Loucy (cell line): ENCODE results near the gene LTBP1.

Experiments used
- H2AFZ ChIP-seq: fragments of 200-600 bp; sonication (generic); 2 replicates; pipeline ENCODE4 v1.6.0; 2016; ENCODE audit warnings: antibody characterized with exemption, mild to moderate bottlenecking, low read length, moderate library complexity
- H3F3A ChIP-seq: fragments of 200-600 bp; 2 replicates; pipeline ENCODE4 v1.6.0; 2016; ENCODE audit warnings: antibody characterized with exemption, low read depth, mild to moderate bottlenecking
- H3K27me3 ChIP-seq: fragments of 200-600 bp; sonication (generic); 2 replicates; pipeline ENCODE4 v1.6.1; 2014; ENCODE audit warnings: low read length, mild to moderate bottlenecking; ENCODE audit not compliant: insufficient read depth, poor library complexity, severe bottlenecking
- H3K36me3 ChIP-seq: fragments of 200-600 bp; sonication (generic); 2 replicates; pipeline ENCODE4 v1.6.1; 2016; ENCODE audit warnings: low read length; ENCODE audit not compliant: insufficient read depth
- H3K4me1 ChIP-seq: fragments of 200-600 bp; sonication (generic); 2 replicates; pipeline ENCODE4 v1.5.1; 2014; ENCODE audit warnings: low read length, mild to moderate bottlenecking; ENCODE audit not compliant: insufficient read depth, poor library complexity, severe bottlenecking
- H3K4me2 ChIP-seq: fragments of 200-600 bp; sonication (generic); 2 replicates; pipeline ENCODE4 v1.6.0; 2014; ENCODE audit warnings: antibody characterized with exemption, low read length, low read depth, mild to moderate bottlenecking; ENCODE audit not compliant: poor library complexity, severe bottlenecking
- H3K4me3 ChIP-seq: fragments of 200-600 bp; sonication (generic); 2 replicates; pipeline ENCODE4 v1.5.1; 2014; ENCODE audit warnings: low read length, mild to moderate bottlenecking, mixed read lengths; ENCODE audit not compliant: poor library complexity, severe bottlenecking
- H3K79me2 ChIP-seq: fragments of 200-600 bp; sonication (generic); 2 replicates; pipeline ENCODE4 v1.6.1; 2014; ENCODE audit warnings: low read length; ENCODE audit not compliant: insufficient read depth
- H3K9ac ChIP-seq: fragments of 200-600 bp; sonication (generic); 2 replicates; pipeline ENCODE4 v1.6.0; 2014; ENCODE audit warnings: mild to moderate bottlenecking, low read depth, low read length, moderate library complexity; ENCODE audit not compliant: poor library complexity, severe bottlenecking
- H3K9me2 ChIP-seq: fragments of 200-600 bp; sonication (generic); replicated peaks from 2 replicates; pipeline ENCODE4 v1.6.1; 2016; ENCODE audit warnings: low read depth, low read length, mixed read lengths
- H3K9me3 ChIP-seq: fragments of 200-600 bp; sonication (generic); 2 replicates; pipeline ENCODE4 v1.6.1; 2014; ENCODE audit warnings: mild to moderate bottlenecking, antibody characterized with exemption, low read length, low read depth; ENCODE audit not compliant: insufficient read depth
- H4K20me1 ChIP-seq: fragments of 200-600 bp; sonication (generic); 2 replicates; pipeline ENCODE4 v1.6.0; 2014; ENCODE audit warnings: antibody characterized with exemption, low read length, mild to moderate bottlenecking; ENCODE audit not compliant: insufficient read depth, poor library complexity, severe bottlenecking
- EZH2phosphoT487 ChIP-seq: fragments of 200-600 bp; IDR thresholded peaks from 2 replicates; pipeline ENCODE4 v1.6.1; 2018; ENCODE audit warnings: antibody characterized with exemption, mild to moderate bottlenecking, moderate library complexity, borderline replicate concordance
- TF ChIP-seq, protein P1 (sequence below): fragments of 200-600 bp; sonication (generic); conservative IDR thresholded peaks from 2 replicates; pipeline ENCODE4 v1.5.1; 2014; ENCODE audit warnings: mild to moderate bottlenecking, antibody characterized with exemption, low read length

LTBP1 gene

DNA sequence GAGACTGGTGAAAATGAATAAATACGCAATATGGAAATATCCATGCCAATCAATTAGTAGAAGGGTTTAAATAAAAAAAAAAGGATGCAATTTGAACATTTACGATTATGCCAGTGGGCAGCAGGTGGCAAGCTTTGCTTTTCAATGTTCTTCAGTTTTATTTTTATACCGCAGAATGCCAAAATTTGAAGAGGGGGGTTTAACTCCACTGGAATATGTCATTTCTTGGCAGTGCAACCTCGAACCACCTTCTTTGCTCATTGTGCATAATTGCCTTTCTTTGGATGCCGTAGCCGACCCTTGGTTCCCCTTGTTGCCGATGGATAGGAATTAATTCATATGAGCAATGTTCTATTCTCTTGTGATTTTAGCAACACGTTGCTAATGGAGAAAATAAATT is 88.0 kb downstream of the LTBP1 start:
- no peaks in the 10 kb centered on the region for H3K9me3 ChIP-seq
- H2AFZ ChIP-seq = no peak overlapping the region
- TF ChIP-seq, protein P1, sequence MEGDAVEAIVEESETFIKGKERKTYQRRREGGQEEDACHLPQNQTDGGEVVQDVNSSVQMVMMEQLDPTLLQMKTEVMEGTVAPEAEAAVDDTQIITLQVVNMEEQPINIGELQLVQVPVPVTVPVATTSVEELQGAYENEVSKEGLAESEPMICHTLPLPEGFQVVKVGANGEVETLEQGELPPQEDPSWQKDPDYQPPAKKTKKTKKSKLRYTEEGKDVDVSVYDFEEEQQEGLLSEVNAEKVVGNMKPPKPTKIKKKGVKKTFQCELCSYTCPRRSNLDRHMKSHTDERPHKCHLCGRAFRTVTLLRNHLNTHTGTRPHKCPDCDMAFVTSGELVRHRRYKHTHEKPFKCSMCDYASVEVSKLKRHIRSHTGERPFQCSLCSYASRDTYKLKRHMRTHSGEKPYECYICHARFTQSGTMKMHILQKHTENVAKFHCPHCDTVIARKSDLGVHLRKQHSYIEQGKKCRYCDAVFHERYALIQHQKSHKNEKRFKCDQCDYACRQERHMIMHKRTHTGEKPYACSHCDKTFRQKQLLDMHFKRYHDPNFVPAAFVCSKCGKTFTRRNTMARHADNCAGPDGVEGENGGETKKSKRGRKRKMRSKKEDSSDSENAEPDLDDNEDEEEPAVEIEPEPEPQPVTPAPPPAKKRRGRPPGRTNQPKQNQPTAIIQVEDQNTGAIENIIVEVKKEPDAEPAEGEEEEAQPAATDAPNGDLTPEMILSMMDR = peak; percentile 78
- TF ChIP-seq EZH2phosphoT487 = no peak
- H3K4me3 ChIP-seq = no peak overlapping the region
- H3K4me2 ChIP-seq = no peak overlapping the region
- H3F3A ChIP-seq = no peaks in the 10 kb centered on the region
- H3K4me1 ChIP-seq = peaks cover 11% of the 10 kb centered on the region
- no peaks in the 10 kb centered on the region for H3K36me3 ChIP-seq
- no peaks in the 10 kb centered on the region for H3K9me2 ChIP-seq
- H3K9ac ChIP-seq = no peak overlapping the region
- H3K27me3 ChIP-seq = no peaks in the 10 kb centered on the region
- no peaks in the 10 kb centered on the region for H4K20me1 ChIP-seq
- no peaks in the 10 kb centered on the region for H3K79me2 ChIP-seq

DNA sequence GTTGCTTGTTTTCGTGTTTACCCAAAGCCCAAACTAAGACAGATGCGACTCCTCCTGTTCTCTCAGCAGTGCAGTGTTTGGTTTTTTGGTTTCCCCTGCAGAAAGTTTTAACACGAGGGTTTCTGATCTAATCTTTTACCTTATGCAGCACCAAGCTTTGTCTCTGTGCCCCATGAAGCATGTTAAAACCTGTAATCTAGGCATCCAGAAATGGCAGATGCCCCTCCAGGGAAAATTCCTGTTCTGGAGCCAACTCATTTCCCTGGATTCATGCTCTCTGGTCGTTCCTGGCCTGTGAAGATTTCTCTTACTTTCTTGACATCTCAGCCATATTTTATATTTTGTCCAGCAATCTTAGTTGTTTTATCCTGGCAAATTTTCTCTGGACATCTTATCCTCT is 91.5 kb downstream of the LTBP1 start:
- no peaks in the 10 kb centered on the region for H3K27me3 ChIP-seq
- H3K4me3 ChIP-seq = no peak overlapping the region
- no peaks in the 10 kb centered on the region for H3K9me2 ChIP-seq
- H3K79me2 ChIP-seq = no peaks in the 10 kb centered on the region
- no peak overlapping the region for H2AFZ ChIP-seq
- peaks cover 11% of the 10 kb centered on the region for H3K4me1 ChIP-seq
- no peaks in the 10 kb centered on the region for H3K36me3 ChIP-seq
- no peaks in the 10 kb centered on the region for H3K9me3 ChIP-seq
- no peaks in the 10 kb centered on the region for H4K20me1 ChIP-seq
- TF ChIP-seq EZH2phosphoT487 = no peak
- TF ChIP-seq, protein P1 = no peak
- H3K9ac ChIP-seq = peak overlapping the region; percentile 16
- no peaks in the 10 kb centered on the region for H3F3A ChIP-seq
- no peak overlapping the region for H3K4me2 ChIP-seq

DNA sequence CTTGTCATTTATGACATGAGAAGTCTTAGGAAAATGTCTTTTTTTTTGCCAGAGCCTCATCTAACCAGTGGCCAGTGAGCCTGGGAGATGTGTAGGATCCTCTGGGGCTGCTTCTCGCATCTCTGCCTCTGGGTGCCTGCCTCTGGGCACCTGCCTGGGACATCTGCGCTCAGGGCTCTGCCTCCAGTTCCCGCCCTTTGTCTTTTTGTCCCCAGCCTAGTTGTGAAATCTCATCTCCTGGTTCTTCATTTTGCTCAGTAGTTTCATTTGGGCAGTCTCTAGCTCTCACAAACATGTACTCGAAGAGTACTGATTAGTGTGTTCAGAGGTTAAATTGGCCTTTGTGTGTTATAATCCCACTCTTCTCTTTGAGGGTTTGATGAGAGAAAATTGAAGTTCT is 92.0 kb downstream of the LTBP1 start:
- Histone ChIP-seq H3K36me3 (no peaks in the 10 kb centered on the region), H3F3A (no peaks in the 10 kb centered on the region), H3K4me3 (no peak overlapping the region), H3K27me3 (no peaks in the 10 kb centered on the region), H2AFZ (no peak overlapping the region), H3K9me3 (no peaks in the 10 kb centered on the region), H3K9me2 (no peaks in the 10 kb centered on the region), H3K9ac (peak overlapping the region; percentile 16), H3K79me2 (no peaks in the 10 kb centered on the region), H4K20me1 (no peaks in the 10 kb centered on the region), H3K4me2 (no peak overlapping the region), H3K4me1 (peaks cover 11% of the 10 kb centered on the region)
- TF ChIP-seq EZH2phosphoT487 = no peak
- TF ChIP-seq, protein P1 = no peak
